22Rv1 (cell line): ENCODE measurements around the gene MYO7B.

Experiments
- H3K27ac ChIP-seq: fragments of 450-650 bp; 2 replicates; pipeline ENCODE4 v1.5.1; 2017
- CTCF ChIP-seq: fragments of 450-650 bp; IDR thresholded peaks from 2 replicates; pipeline ENCODE4 v1.5.1; 2017; ENCODE audit warnings: mild to moderate bottlenecking
- ZFX ChIP-seq: fragments of 450-650 bp; IDR thresholded peaks from 2 replicates; pipeline ENCODE4 v1.6.1; 2017; ENCODE audit warnings: antibody characterized with exemption, borderline replicate concordance

MYO7B gene

DNA sequence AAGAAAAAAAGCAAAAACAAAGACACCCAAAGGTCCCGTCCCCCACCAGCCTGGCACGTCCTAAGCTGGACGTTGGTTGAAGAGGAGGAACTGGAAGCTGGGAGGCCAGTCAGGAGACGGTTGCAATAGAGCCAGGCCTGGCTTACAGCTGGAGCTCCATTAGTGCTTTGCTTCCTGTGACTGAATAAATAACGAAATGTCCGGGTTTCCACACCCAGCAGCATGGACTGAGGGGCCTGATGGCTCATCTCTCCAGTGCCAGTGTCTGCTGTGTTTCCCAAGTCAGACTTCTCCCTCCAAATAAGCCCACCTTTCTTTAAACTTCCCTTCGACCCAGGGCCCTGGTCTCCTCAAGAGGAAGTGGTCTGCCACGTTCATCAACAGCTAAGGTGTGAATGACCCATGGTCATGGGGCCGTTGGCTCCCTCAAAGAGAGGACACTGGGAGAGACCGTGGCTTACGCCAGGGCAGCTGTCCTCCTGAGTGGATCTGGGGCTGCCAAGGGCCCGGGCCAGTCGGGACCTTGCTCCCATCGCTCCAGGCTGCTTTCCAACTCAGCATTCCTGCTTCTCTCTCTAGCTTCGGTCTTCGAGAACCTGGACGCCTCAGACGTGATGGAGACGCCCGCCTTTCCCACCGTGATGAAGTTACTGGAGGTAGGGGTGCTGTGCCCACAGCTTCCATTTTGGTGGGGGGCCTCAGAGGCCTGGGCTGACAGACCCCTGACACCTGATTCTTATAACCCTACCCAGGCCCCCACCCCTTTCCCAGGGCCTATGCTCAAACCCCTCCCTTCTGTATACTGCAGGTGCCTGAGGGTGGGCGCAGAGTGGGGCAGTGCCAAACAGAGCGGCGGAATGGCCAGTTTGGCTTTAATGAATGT, 44.9 kb downstream of the MYO7B start:
- TF ChIP-seq ZFX (no peak), CTCF (no peak)
- H3K27ac ChIP-seq = no peak overlapping the region

DNA sequence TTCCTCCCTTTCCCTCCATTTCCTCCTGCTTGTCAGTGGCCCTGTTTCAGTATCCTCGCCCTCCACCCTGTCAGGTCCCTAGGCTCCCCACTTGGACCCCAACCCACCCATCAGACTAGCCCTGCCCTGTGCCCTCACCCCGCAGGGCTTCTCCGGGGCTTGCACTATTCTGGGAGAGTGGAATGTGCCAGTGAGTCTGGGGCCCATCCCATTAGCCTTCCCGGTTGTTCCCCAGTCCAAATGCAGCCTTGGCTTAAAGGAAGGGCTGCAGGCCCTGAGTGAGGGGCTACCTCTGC, 45.5 kb downstream of the MYO7B start:
- TF ChIP-seq CTCF = no peak
- TF ChIP-seq ZFX = no peak
- no peak overlapping the region for H3K27ac ChIP-seq

- TF ChIP-seq CTCF (no peak), ZFX (no peak)
- H3K27ac ChIP-seq = no peak overlapping the region
These were observed 46.3 kb downstream of the MYO7B start for GRCh38 chr2:127581516-127582490.

GRCh38 chr2:127582863-127583861, 47.7 kb downstream of the MYO7B start:
- no peak overlapping the region for H3K27ac ChIP-seq
- TF ChIP-seq ZFX (no peak), CTCF (no peak)

- H3K27ac ChIP-seq = no peak overlapping the region
- TF ChIP-seq ZFX (no peak), CTCF (no peak)
These were observed 48.6 kb downstream of the MYO7B start for GRCh38 chr2:127584047-127584446.

DNA sequence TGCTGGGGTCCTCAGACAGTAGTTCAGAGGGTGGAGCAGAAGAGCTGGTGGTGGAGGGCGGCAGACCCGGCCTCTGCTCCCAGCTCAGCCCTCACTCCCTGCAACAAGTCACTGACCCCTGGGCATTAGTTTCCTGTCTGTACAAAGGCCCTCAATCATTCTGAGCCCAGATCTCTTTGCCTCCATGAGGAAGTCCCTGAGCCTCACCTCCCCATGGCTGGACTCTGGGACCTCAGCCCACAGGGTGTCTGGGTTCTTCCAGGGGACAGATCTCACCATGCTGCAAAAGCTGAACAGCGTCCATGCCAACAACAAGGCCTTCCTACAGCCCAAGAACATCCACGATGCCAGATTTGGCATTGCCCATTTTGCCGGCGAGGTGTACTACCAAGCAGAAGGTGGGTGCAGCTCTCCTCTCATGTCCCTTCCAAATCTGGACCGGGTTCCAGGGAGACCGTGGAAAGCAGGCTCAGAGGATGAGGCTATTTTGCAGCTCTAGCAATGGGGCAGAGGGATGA, 49.1 kb downstream of the MYO7B start:
- no peak overlapping the region for H3K27ac ChIP-seq
- no peak for TF ChIP-seq CTCF
- no peak for TF ChIP-seq ZFX
